T-helper 1 cell (primary cell): ENCODE data around the gene KCTD5.
"Not testable (repeated sequence)": the region's sequence is repeated elsewhere in the genome, so short reads cannot be mapped to it uniquely, and the experiment has no call there.

Source experiments
- DNase-seq, 5 donors: peaks; one replicate each; pipeline ENCODE4 v3.0.0-alpha.2; 2012 to 2020

KCTD5 gene

GRCh38 chr16:2673066-2673999 is 9.0 kb upstream of the KCTD5 start:
- DNase-seq = peak; percentile 91 to 97 (median 94)

- no peak for DNase-seq
Observed at GRCh38 chr16:2675021-2675420, 7.3 kb upstream of the KCTD5 start.

GRCh38 chr16:2675714-2676113 is 6.6 kb upstream of the KCTD5 start:
- no peak for DNase-seq

GRCh38 chr16:2676937-2677336 is 5.4 kb upstream of the KCTD5 start:
- not testable (repeated sequence) for DNase-seq

- not testable (repeated sequence) for DNase-seq
Observed at GRCh38 chr16:2678206-2678965, 3.9 kb upstream of the KCTD5 start.

- DNase-seq = not testable (repeated sequence)
Observed at GRCh38 chr16:2679902-2680301, 2.4 kb upstream of the KCTD5 start.

GRCh38 chr16:2680360-2680759 is 2.0 kb upstream of the KCTD5 start:
- not testable (repeated sequence) for DNase-seq

GRCh38 chr16:2683041-2683440 is 718 bp downstream of the KCTD5 start:
- not testable (repeated sequence) for DNase-seq

GRCh38 chr16:2686075-2686474 is 3.8 kb downstream of the KCTD5 start:
- DNase-seq = not testable (repeated sequence)

- DNase-seq = peak in 1 of 5 donors; percentile 35
Observed at GRCh38 chr16:2686912-2687507, 4.7 kb downstream of the KCTD5 start.

- DNase-seq = no peak
Observed at GRCh38 chr16:2687531-2688308, 5.4 kb downstream of the KCTD5 start.

GRCh38 chr16:2689422-2689821 is 7.1 kb downstream of the KCTD5 start:
- not testable (repeated sequence) for DNase-seq

- no peak for DNase-seq
Observed at GRCh38 chr16:2689968-2690801, 7.9 kb downstream of the KCTD5 start.

GRCh38 chr16:2690852-2691251 is 8.5 kb downstream of the KCTD5 start:
- no peak for DNase-seq

- no peak for DNase-seq
Observed at GRCh38 chr16:2691491-2692248, 9.3 kb downstream of the KCTD5 start.

GRCh38 chr16:2692251-2692947 is 10.1 kb downstream of the KCTD5 start:
- no peak for DNase-seq

GRCh38 chr16:2692948-2693651 is 10.8 kb downstream of the KCTD5 start:
- DNase-seq = no peak

- DNase-seq = not testable (repeated sequence)
Observed at GRCh38 chr16:2696601-2697250, 14.4 kb downstream of the KCTD5 start.
